Non-pigmented ciliary epithelial cell (primary cell): ENCODE results near the gene CFL2.

Source experiments
- DNase-seq: peaks from one replicate; pipeline ENCODE4 v3.0.0-alpha.2; 2010; ENCODE audit warnings: low read depth

The CFL2 gene

GRCh38 chr14:34676516-34677211 lies 37.7 kb downstream of the CFL2 start:
- no peak for DNase-seq

- DNase-seq: no peak
Observed at GRCh38 chr14:34673702-34674101, 40.7 kb downstream of the CFL2 start.

- DNase-seq: no peak
Observed at GRCh38 chr14:34671716-34672115, 42.7 kb downstream of the CFL2 start.

- DNase-seq: no peak
Observed at GRCh38 chr14:34668111-34668510, 46.3 kb downstream of the CFL2 start.

GRCh38 chr14:34667007-34667406 lies 47.4 kb downstream of the CFL2 start:
- DNase-seq: no peak

- DNase-seq: peak; percentile 93
Observed at GRCh38 chr14:34665785-34666435, 48.5 kb downstream of the CFL2 start.

GRCh38 chr14:34662561-34663088 lies 51.8 kb downstream of the CFL2 start:
- no peak for DNase-seq

- DNase-seq: no peak
Observed at GRCh38 chr14:34660796-34661195, 53.6 kb downstream of the CFL2 start.
